8988T (cell line): Measurements from ENCODE around the gene FGR.
"Not testable (repeated sequence)": the region's sequence is repeated elsewhere in the genome, so short reads cannot be mapped to it uniquely, and the experiment has no call there.

ENCODE experiments used
- DNase-seq: peaks from one replicate; pipeline ENCODE4 v3.0.0; 2011

Gene FGR

DNA sequence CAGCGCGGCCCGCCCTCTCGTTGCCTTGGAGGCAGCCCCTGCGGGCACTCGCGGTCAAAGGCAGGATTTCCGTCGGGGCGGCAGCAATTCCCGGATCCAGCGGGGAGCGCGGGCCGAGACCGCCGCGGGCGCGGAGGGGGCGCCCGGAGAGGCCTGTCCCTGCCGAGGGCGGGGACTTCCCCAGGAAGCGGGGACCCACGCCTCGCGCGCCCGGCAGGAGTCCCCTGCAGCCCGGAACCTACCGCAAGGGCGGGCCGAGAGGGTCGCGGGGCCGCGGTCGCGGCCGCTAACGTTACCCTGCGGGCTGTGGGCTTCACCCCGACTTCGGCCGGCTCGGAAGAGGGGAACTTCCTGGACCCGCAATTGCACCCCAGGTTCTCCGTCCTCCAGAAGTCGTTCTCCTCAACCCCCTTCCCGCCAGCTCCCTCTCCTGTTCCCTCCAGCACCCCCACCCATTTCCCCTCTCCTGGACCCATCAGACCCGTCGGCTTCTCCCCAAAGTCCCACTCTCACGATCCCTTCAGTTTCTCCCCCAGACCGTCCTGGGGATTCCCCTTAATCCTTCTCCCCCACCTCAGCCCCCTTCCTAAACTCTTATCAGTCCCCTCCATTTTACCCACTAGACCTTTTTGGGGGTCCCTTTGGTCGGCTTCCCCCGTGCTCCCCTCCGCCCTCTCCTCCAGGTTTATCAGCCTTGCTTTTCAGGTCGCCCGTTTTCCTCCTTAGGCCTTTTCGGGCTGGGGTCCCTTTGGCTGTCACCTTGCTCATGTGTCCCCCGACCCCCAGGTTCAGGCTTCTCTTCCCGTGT lies 604 bp downstream of the FGR start:
- no peak for DNase-seq

DNA sequence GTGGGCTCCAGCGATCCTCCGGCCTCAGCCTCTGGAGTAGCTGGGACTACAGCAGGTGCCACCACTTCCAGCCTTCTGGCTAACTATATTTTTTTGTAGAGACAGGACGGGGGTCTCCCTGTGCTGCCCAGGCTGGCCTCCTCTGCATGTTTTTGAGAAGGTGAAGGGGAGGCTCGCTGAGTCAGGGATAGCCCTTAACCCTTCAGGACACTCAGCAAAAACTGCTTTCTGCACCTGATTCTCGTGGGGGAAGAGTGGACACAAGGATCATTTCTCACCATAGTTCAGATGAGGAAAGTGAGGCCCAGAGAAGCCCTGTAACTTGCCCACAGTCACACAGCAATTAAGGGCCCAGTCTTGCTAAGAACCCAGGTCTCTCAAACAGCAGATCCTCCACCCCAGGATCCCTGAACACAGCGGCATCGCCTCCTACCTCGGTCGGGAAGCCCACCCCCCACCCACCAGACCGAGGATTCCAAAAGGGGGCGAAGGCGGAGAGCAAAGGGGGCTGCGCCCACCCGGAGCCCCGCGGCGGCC lies 1.3 kb downstream of the FGR start:
- DNase-seq = no peak

DNA sequence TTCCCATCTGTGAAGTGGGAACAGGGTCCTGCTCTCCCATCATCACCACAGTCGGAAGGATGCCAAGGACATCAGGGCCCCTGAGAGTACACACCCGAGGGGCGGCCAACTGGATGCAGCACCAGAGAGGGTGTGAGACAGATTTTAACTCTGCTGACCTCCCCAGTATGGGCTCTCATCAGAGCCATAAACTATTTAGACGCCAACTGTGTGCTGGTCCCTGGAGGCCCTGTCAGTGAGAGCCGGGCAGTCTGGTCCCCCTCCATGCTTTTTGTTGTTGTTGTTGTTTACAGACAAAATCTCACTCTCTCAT lies 1.7 kb downstream of the FGR start:
- no peak for DNase-seq

DNA sequence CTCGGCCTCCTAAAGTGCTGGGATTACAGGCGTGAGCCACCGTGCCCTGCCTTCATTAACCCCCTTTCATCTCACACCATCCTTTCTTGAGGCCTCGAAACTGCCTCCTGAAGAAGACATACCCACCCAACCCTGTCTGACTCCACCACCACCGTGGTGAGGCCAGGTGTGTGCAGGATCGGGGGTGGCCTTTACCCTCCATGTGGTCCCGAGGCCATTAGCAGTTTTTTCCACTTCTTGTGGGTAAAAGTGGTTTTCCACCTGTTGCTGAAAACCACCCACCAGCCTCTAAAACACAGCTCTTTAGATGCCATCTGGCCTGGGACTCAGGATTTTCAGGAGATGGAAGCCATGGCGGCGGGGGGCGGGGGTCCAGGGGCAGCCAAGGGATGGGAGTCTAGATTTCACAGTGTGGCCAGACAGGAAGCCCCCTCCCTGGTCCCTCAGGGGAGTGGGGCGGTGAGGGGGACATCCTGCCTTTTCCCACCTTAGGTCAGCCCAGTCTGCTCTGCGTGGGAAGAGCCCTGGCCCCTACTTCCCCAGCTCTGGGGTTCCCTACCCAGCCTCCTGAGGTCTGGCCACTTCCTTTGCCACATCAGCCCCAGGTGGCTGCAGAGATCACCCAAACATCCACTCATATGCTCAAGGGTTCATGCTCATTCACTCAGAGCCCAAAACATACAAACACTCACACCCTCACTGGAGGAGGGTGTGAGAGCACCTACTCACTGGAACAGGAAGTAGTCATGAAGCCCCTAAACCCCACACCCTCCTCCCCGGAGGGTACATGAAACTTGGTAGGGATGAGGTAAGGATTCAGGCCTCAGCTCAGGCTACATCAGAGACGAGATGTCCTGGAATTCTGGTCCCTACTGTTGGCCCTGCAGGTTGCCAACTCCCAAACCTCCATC lies 2.3 kb downstream of the FGR start:
- DNase-seq = no peak

DNA sequence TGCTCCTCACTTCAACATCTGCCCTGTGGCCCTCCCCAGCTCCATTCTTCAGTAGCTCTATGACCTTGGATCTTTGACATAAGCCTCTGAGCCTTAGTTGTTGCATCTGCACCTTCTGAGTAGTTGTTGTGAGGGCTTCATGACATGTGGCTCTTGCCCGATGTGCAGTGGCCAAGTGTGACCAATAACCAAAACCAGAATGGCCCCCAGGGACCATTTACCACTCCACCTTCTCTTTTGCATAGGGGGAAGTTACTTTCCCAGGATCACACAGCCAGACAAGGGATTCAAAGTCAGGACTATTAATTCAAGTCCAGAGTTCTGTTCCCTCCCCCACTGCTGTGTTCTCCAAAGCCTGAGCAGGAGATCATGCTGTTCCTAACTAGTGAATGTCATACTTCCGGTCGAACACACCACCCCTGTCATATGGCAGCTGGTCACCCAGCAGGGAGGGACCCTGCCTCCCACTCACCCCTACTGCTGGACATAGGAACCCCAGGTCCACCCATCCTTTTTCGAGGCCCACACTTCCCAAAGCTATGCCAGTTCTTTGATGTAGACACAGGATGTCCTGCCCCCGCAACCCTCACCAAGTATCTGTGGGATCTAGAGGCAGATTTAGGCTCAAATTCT lies 4.0 kb downstream of the FGR start:
- no peak for DNase-seq

DNA sequence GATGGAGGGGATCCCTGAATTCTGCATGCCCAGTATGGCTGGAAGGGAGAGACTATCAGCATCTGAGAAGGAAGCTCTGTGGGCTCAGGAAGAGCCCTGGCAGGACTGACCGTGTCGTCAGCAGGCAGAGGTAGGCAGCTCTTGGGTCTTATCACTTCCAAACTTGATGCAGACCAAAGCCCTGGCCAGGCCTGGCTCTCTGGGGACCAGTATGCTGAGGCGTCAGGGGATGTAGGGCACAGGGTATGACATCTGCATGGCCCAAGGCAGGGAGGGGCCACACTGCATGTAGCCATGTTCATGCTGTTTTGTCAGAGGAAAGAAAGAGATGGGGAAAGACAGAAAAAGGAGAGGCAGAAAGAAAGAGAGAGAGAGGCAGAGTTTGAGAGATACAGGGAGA lies 6.3 kb downstream of the FGR start:
- DNase-seq = no peak

DNA sequence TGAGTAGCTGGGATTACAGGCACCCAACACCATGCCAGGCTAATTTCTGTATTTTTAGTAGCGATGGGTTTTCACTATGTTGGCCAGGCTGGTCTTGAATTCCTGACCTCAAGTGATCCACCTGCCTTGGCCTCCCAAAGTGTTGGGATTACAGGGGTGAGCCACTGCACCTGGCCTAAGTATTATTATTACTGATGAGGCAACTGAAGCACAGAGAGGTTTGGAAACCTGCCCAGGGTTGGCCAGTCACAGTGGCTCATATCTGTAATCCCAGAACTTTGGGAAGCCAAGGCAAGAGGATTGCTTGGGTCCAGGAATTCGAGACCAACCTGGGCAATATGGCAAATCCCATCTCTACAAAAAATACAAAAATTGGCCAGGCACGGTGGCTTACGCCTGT lies 7.3 kb downstream of the FGR start:
- not testable (repeated sequence) for DNase-seq

DNA sequence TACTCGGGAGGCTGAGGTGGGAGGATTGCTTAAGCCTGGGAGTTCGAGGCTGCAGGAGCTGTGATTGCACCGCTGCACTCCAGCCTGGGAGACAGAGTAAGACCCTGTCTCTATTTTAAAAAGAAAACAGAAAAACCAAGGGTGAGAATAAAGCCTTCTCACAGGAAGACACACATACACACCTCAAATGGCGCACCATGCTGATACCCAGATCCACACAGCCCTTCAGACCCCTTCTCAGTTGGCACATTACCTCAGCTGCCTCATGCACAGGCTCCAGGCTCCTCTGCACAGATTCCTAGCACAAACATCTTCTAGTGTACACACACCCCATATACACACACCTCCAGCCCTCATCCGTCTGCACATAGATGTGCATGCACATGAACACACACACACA lies 7.9 kb downstream of the FGR start:
- DNase-seq = no peak

DNA sequence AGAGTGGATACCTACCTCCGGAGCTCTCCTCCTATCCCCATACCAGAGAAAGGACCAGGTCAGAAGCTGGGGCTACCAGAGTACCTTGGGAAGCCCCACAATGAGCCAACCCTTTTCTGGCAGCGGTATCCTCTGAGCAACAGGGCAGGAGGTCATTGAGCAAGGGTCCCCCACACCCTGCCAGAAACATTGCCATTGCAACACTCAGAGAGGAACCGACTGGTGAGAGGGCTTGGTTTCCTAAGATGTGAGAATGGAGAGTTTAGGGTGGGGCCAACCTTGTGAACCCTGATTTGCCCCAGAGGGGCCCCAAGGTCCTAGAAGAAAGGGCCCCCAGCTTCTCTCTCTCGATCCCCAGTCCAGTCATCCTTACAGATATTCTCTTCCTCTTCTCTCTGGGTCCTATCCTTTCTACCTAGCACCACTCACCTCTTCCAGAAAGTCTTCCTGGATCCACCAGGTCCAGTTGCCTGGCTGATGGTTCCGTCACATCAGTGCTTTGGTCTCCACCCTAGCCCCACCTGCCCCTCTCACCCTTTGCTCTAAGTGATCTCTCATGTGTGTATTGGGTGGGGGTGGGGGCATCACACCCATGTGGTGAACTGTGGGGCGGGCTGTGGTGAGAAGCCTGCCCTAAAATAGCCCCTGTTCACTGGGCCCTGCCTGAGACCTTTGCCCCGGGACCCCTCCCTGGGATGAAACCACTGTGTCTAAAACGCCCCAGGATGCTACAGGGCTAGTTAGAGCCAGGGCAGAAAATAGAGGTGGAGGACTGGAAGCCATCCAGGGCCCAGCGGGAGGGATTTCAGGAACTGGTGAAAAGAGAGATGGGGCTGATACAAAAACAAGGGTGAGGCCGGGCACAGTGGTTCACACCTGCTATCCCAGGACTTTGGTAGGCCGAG lies 8.7 kb downstream of the FGR start:
- DNase-seq = no peak

DNA sequence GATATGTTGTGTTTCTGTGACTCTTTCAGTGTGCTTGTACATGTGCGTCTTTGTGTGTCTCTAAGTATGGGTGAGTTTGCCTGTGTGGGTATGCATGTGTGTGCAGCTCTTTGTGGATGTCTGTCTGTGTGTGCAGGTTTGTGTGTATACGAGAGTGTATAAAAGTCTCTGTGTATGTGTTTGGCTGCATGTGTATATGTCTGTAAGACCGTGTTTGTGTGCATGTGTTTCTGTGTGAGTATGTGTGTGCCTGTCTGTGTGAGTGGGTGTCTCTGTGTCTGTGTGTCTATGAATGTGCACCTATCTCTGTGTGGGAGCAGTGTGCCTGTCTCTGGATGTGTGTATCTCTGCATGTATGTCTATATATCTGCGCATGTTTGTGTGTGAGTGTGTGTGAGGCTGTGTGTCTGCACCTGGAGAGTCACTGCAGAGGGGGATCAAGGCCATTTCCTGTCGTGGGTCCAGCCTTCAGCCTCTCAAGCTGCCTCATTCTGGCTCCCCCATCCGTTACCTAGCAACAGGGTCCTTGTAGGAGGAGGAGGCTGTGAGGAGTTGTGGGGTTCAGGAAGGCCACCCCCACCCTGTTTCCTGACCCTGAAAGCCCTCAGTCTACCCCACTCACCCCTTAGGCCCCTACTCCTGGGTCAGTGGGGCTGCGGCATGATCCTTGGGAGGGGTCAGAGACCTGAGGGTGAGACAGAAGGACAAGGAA lies 10.4 kb downstream of the FGR start:
- no peak for DNase-seq

DNA sequence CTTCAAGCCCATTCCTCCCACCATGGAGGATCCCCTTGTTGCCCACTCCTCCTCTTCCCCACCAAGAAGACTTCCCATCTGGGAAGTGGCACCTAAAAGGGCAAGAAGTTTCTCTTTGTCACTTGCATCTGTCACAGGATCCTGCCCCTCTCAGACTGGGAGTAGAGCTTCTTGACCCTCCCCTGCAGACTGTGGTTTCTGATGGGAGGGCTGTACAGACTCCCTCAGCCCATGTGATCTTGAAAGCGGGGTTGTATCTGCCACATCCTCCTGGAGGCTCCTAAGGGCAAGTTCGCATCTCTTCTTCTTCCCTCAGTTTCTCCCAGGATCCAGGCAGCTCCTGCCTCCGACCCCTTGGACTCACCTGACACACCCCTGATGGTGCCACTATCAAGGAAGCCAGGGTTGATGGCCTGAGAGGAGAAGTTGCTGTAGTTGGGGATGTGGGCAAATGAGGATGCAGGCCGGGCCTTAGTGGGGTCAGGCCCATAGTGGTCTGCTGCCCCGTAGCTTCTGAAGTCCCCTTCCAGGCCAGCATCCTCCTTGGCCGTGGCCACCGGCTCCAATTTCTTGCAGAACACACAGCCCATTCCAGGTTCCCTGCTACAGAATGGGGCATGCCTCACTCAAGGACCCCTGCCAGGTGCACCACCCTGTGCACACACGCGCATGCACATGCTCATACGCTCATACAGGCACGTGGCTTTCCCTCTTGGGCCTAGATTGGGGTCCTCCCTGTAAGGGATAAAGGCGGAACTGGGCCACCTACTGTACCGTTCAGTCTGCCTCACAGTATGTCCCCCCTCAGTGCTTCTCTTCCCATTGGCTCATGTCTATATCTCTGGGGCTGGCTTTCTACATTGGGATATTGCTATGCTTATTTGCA lies 11.4 kb downstream of the FGR start:
- DNase-seq = no peak

DNA sequence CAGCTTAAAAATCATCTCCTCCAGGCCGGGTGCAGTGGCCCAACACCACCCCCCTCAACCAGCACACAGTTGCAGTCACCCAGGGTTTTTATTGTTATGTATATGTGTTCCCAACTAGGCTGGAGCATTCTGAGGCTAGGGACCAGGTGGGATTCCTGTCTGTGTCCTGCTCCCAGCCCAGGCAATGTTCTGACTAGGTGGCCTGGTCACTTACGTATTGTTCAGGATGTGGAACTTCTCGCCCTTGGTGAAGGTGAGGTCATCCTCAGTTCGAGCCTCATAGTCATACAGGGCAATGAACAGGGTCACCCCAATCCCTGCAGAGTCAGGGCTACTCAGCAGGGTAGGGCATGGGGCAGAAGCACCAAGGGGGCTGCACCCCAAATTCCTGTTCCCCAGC lies 12.2 kb downstream of the FGR start:
- no peak for DNase-seq

DNA sequence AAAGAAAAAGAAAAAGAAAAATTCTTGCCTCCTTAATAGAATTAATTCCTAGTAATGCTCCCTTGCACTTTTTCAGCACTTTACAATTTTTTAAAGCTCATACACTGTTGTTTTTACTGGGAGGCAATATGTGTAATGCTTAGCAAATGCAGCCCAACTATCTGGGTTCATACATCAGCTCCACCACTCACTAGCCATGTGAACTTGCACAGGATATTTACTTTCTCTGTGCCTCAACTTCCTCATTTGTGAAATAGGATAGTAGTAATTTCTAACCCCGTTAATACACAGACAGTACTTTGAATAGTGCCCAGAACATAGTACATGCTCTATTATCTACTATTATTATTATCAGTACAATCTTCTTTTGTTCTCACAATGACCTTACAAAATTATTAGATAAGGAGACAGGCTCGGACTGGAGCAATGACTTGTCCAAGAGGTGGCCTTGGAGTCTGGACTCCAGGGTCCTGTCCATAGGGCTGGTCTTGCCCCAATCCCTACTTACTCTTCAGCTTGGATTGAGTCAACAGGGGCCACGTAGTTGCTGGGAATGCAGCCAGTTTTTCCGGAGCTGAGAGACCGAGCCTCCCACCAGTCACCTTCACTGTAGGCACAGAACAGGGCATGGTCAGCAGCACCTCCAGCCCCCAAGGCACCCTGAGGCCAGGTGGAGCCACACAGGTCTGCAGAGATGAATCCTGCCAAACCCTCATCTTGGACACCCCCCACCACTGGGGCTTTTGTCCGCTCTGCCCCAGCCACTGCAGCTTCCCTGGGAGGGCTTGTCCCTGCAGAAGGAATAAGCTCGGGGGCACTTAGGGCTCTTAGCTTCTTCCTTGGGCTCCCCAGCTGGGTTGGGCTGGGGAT lies 13.7 kb downstream of the FGR start:
- no peak for DNase-seq

DNA sequence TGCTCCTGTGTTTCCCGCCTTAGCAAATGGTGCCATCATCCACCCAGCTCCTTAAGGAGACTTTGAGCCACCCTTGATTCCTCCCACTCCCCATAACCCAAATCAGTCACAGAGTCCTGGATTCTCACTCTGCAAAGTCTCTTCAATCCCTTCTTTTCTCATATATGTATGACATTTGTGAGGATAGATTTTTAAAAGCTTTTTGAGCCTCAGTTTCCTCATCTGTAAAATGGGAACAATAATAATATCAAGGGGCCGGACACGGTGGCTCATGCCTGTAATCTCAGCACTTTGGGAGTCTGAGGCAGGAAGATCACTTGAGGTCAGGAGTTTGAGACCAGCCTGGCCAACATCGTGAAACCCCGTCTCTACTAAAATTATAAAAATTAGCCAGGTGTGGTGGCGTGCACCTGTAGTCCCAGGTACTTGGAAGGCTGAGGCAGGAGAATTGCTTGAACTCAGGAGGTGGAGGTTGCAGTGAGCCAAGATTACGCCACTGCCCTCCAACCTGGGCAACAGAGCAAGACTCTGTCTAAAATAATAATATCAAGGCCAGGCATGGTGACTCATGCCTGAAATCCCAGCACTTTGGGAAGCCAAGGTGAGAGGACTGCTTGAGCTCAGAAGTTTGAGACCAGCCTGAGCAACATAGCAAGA lies 15.1 kb downstream of the FGR start:
- not testable (repeated sequence) for DNase-seq

DNA sequence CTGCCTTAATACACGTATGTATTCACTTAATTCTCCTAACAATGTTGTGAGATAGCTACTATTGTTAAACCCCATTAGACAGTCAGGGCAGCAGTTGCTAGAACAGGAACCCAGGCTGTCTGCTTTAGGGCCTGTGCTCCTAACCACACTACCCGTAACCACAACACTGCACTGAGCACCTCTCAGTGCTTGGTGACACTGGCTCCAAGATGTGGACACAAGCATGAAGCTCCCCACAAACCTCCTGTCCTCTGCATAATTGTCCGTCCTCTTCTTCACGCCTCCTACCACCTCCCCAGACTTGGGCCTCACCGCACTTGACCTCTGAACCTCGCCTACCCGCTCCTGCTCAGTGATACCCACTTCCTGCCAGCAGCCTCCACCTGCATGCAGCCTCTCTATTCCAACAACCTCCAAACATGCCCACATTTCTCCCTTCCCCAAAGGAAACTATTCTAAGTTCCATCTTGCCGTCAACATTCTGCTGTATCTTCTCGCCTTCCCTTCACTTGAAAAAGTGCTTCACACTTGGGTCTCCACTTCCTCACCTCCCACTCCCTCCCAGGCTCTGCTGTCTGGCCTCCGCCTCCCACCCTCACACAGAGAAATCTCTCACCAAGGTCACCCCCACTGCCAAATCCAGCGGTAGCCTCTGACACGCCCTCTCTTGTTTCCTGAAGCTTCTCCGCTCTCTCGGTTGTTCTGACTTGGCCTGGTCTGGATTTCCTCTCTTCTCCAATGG lies 16.5 kb downstream of the FGR start:
- DNase-seq = no peak

DNA sequence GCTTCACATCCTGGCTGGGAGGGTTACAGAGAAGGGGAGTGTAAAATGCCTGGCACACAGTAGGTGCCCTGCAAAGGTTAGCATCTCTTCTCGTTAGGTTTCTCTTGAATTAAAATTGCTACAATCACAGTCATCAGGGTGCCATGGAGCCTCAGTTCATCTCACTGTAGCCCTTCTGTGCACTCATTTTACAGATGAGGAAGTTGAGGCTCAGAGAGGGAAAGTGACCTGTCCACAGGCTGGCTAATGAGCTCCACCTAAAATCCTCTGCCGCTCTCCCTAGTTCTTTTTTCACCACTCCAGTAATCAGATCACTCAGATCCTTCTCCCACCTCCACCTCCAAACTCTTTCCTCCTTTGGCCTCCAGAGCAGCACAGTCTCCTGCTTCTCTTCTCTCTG lies 17.6 kb downstream of the FGR start:
- DNase-seq = no peak

DNA sequence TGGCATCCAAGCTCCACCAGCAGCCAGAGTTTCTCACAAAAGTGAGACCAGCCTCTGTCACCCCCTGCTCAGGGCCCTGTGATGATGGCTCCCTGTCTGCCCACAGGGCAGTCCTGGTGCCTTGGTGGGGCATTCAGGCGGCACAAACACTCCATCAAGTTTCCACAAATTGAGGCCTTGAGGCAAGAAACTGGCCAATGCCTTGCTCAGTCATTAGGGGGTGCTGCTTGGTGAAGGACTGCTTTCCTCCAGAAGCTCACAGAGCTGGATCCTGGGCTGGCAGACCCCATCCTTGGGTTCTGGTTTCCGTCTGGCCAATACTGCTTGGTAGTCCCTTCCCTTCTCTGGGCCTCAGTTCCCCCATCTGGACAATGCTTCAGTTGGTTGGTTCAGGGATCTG lies 18.5 kb downstream of the FGR start:
- no peak for DNase-seq
